ENCODE results near the gene HS3ST4. TPM values are rescaled to one million over a fixed set of nuclear protein-coding genes. Genes with fewer than 3 reads are reported as not detected.

HS3ST4 gene
- total RNA-seq (2014; rRNA removed; shearing (Covaris generic)), result 0.04 TPM in 1 of 2 replicates, not detected in the other

- no peak for DNase-seq (ENCODE audit: low spot score)
Measured at GRCh38 chr16:25691519-25692091, at the start of gene HS3ST4. HS3ST4 (plus strand) TSS chr16:25691959.

- no peak for DNase-seq (ENCODE audit: low spot score)
Measured at GRCh38 chr16:25643633-25644032, 48.1 kb upstream of the HS3ST4 start.

GRCh38 chr16:25656639-25657038 lies 35.1 kb upstream of the HS3ST4 start:
- no peak for DNase-seq (ENCODE audit: low spot score)

- no peak for DNase-seq (ENCODE audit: low spot score)
Measured at GRCh38 chr16:25676820-25677219, 14.9 kb upstream of the HS3ST4 start.

- DNase-seq (ENCODE audit: low spot score), result no peak
Measured at GRCh38 chr16:25679511-25679910, 12.2 kb upstream of the HS3ST4 start.

GRCh38 chr16:25689137-25689836 lies 2.5 kb upstream of the HS3ST4 start:
- no peak for DNase-seq (ENCODE audit: low spot score)

- no peak for DNase-seq (ENCODE audit: low spot score)
Measured at GRCh38 chr16:25690552-25691143, 1.1 kb upstream of the HS3ST4 start.

GRCh38 chr16:25692351-25692741 lies 587 bp downstream of the HS3ST4 start:
- DNase-seq (ENCODE audit: low spot score), result no peak

GRCh38 chr16:25692742-25693508 lies 1.2 kb downstream of the HS3ST4 start:
- DNase-seq (ENCODE audit: low spot score), result no peak

GRCh38 chr16:25693631-25694030 lies 1.9 kb downstream of the HS3ST4 start:
- DNase-seq (ENCODE audit: low spot score), result no peak

GRCh38 chr16:25699069-25699468 lies 7.3 kb downstream of the HS3ST4 start:
- DNase-seq (ENCODE audit: low spot score), result no peak

- no peak for DNase-seq (ENCODE audit: low spot score)
Measured at GRCh38 chr16:25700547-25700946, 8.8 kb downstream of the HS3ST4 start.

GRCh38 chr16:25707553-25707952 lies 15.8 kb downstream of the HS3ST4 start:
- DNase-seq (ENCODE audit: low spot score), result no peak

GRCh38 chr16:25707982-25708583 lies 16.3 kb downstream of the HS3ST4 start:
- DNase-seq (ENCODE audit: low spot score), result peak; percentile 10

GRCh38 chr16:25709213-25709612 lies 17.5 kb downstream of the HS3ST4 start:
- no peak for DNase-seq (ENCODE audit: low spot score)

GRCh38 chr16:25713785-25714570 lies 22.2 kb downstream of the HS3ST4 start:
- no peak for DNase-seq (ENCODE audit: low spot score)

- DNase-seq (ENCODE audit: low spot score), result no peak
Measured at GRCh38 chr16:25716186-25716585, 24.4 kb downstream of the HS3ST4 start.

GRCh38 chr16:25721439-25721838 lies 29.7 kb downstream of the HS3ST4 start:
- no peak for DNase-seq (ENCODE audit: low spot score)

- no peak for DNase-seq (ENCODE audit: low spot score)
Measured at GRCh38 chr16:25726430-25727098, 34.8 kb downstream of the HS3ST4 start.

- no peak for DNase-seq (ENCODE audit: low spot score)
Measured at GRCh38 chr16:25729188-25729915, 37.6 kb downstream of the HS3ST4 start.

Data from H4 (cell line).